ENCODE results near the gene COMMD1. TPM values are rescaled to one million over a fixed set of nuclear protein-coding genes. Genes with fewer than 3 reads are reported as not detected.

Gene COMMD1
- total and polyA plus RNA-seq, 2 donors (not counting 3 experiments of a cell fraction or from before 2014, with no cell fraction given), result 39.5 to 57.1 TPM

- no peak overlapping the region for H3K4me2 ChIP-seq (ENCODE audit: insufficient read depth, low read length)
- peak; percentile 30 for DNase-seq (ENCODE audit: low read depth, low spot score)
- peak; percentile 8 for FAIRE-seq
- TF ChIP-seq CTCF (IDR thresholded peaks at IDR 0.05; ENCODE audit: extremely low read depth in 1 of 2, insufficient read depth in 1 of 2, low read depth in 1 of 2, low read length in 2 of 2), result peak in 1 of 2 donors; percentile 37
- no peak for TF ChIP-seq POLR2A (IDR thresholded peaks at IDR 0.05; ENCODE audit: low read depth, low read length)
- TF ChIP-seq MAX (IDR thresholded peaks at IDR 0.05; ENCODE audit: insufficient read depth, insufficient read length), result no peak
- no peaks in the 10 kb centered on the region for H3K9me1 ChIP-seq (replicated peaks; ENCODE audit: control insufficient read depth, extremely low read depth, insufficient read depth, low read length)
- no peaks in the 10 kb centered on the region for H3K27me3 ChIP-seq (ENCODE audit: control insufficient read depth in 2 of 2, insufficient read depth in 2 of 2, low read length in 2 of 2)
- no peak overlapping the region for H3K27ac ChIP-seq (ENCODE audit: insufficient read depth, low read depth, low read length)
- no peaks in the 10 kb centered on the region for H3K9me3 ChIP-seq (replicated peaks; ENCODE audit: control insufficient read depth, insufficient read depth, low read length)
- no peaks in the 10 kb centered on the region for H3K4me1 ChIP-seq (ENCODE audit: control insufficient read depth, extremely low read depth, insufficient read depth, low read length)
- no peaks in the 10 kb centered on the region for H3K36me3 ChIP-seq (ENCODE audit: control insufficient read depth in 2 of 2, extremely low read depth in 1 of 2, insufficient read depth in 2 of 2, low read length in 2 of 2)
- intact Hi-C loops (cut with micrococcal nuclease) (no loop called here), dilution Hi-C loops (cut with MboI; ENCODE audit: extremely low pct_ligation_motif_present, low sequenced_read_pairs) (no loop called here)
- no peaks in the 10 kb centered on the region for H3K79me2 ChIP-seq (ENCODE audit: control insufficient read depth, insufficient read depth, low read length)
- no peaks in the 10 kb centered on the region for H4K20me1 ChIP-seq (replicated peaks; ENCODE audit: control insufficient read depth, extremely low read depth, insufficient read depth, low read length)
- no peak overlapping the region for H2AFZ ChIP-seq (ENCODE audit: low read depth, low read length)
- no peak overlapping the region for H3K4me3 ChIP-seq (replicated peaks in 1 of 3; ENCODE audit: insufficient read depth in 1 of 3, low read depth in 1 of 3, low read length in 3 of 3)
- ChIA-PET POLR2A (no interaction called here), CTCF (interaction anchor here (0.6 to 1.0 kb wide), 3 partner anchors 11 to 764 kb away, joined by 3 to 12 read pairs (median 3); no protein-coding TSS in a partner anchor)
- H3K9ac ChIP-seq (replicated peaks; ENCODE audit: extremely low read depth, insufficient read depth, low read length), result no peak overlapping the region
- BruUV-seq (replicated peaks), result no TSS peak
These were observed 6.7 kb upstream of the COMMD1 start for GRCh38 chr2:61898810-61899209.

- no TSS peak for BruUV-seq (replicated peaks)
- no peak overlapping the region for H3K27ac ChIP-seq (ENCODE audit: insufficient read depth, low read depth, low read length)
- TF ChIP-seq GATA2 (IDR thresholded peaks at IDR 0.05; ENCODE audit: insufficient read depth, insufficient read length, low read depth, low read length), result no peak
- no peak for TF ChIP-seq JUN (IDR thresholded peaks at IDR 0.05; ENCODE audit: borderline replicate concordance, insufficient read depth, insufficient read length, low read depth)
- no peak for TF ChIP-seq CTCF (IDR thresholded peaks at IDR 0.05; ENCODE audit: extremely low read depth in 1 of 2, insufficient read depth in 1 of 2, low read depth in 1 of 2, low read length in 2 of 2)
- TF ChIP-seq FOS (IDR thresholded peaks at IDR 0.05; ENCODE audit: borderline replicate concordance, insufficient read depth, low read length), result no peak
- TF ChIP-seq MYC (IDR thresholded peaks at IDR 0.05; ENCODE audit: low read depth, low read length), result no peak
- TF ChIP-seq EZH2 (IDR thresholded peaks at IDR 0.05; ENCODE audit: borderline replicate concordance, low read depth, low read length, severe bottlenecking), result no peak
- no peak for TF ChIP-seq MAX (IDR thresholded peaks at IDR 0.05; ENCODE audit: insufficient read depth, insufficient read length)
- TF ChIP-seq POLR2AphosphoS5 (IDR thresholded peaks at IDR 0.05; ENCODE audit: insufficient read depth, low read depth, low read length), result no peak
- TF ChIP-seq POLR2A (IDR thresholded peaks at IDR 0.05; ENCODE audit: low read depth, low read length), result no peak
- no peaks in the 10 kb centered on the region for H4K20me1 ChIP-seq (replicated peaks; ENCODE audit: control insufficient read depth, extremely low read depth, insufficient read depth, low read length)
- no peak overlapping the region for H2AFZ ChIP-seq (ENCODE audit: low read depth, low read length)
- CTCF ChIA-PET, result no interaction called here
- H3K4me1 ChIP-seq (ENCODE audit: control insufficient read depth, extremely low read depth, insufficient read depth, low read length), result peaks cover 3% of the 10 kb centered on the region
- no peaks in the 10 kb centered on the region for H3K79me2 ChIP-seq (ENCODE audit: control insufficient read depth, insufficient read depth, low read length)
- FAIRE-seq (no peak), DNase-seq (ENCODE audit: low read depth, low spot score) (no peak)
- H3K4me3 ChIP-seq (replicated peaks in 1 of 3; ENCODE audit: insufficient read depth in 1 of 3, low read depth in 1 of 3, low read length in 3 of 3), result no peak overlapping the region
- H3K27me3 ChIP-seq (ENCODE audit: control insufficient read depth in 2 of 2, insufficient read depth in 2 of 2, low read length in 2 of 2), result no peaks in the 10 kb centered on the region
- POLR2A ChIA-PET, result interaction anchor here (0.6 kb wide), 1 partner anchor 13 kb away, joined by 6 read pairs; no protein-coding TSS in a partner anchor
- H3K4me2 ChIP-seq (ENCODE audit: insufficient read depth, low read length), result no peak overlapping the region
- no peaks in the 10 kb centered on the region for H3K9me1 ChIP-seq (replicated peaks; ENCODE audit: control insufficient read depth, extremely low read depth, insufficient read depth, low read length)
- no peaks in the 10 kb centered on the region for H3K9me3 ChIP-seq (replicated peaks; ENCODE audit: control insufficient read depth, insufficient read depth, low read length)
- no peak overlapping the region for H3K9ac ChIP-seq (replicated peaks; ENCODE audit: extremely low read depth, insufficient read depth, low read length)
- intact Hi-C loops (cut with micrococcal nuclease), result loop anchor here (10.0 kb wide), 1 partner anchor 805 kb away; the partner anchor contains the start of gene EHBP1
- no peaks in the 10 kb centered on the region for H3K36me3 ChIP-seq (ENCODE audit: control insufficient read depth in 2 of 2, extremely low read depth in 1 of 2, insufficient read depth in 2 of 2, low read length in 2 of 2)
- dilution Hi-C loops (cut with MboI; ENCODE audit: extremely low pct_ligation_motif_present, low sequenced_read_pairs), result no loop called here
These were observed 5.2 kb upstream of the COMMD1 start for GRCh38 chr2:61900281-61900680.
